Activated CD4-positive, alpha-beta memory T cell treated with anti-CD3 and anti-CD28 coated beads for 36 hours (primary cell): ENCODE data around the gene BRAT1. TPM values are rescaled to one million over a fixed set of nuclear protein-coding genes. Genes with fewer than 3 reads are reported as not detected.

Source experiments
- CTCF ChIA-PET: fragments of 350-600 bp; sonication (Branson Sonifier 250); formaldehyde crosslinking; loops from one replicate; lab custom pipeline; 2021; ENCODE audit warnings: antibody characterized with exemption, inconsistent platforms; lab: Charles Lee
- POLR2A ChIA-PET: fragments of 350-600 bp; sonication (Branson Sonifier 250); formaldehyde crosslinking; loops from one replicate; lab custom pipeline; 2021; ENCODE audit warnings: antibody characterized with exemption; lab: Charles Lee
- DNase-seq: peaks from one replicate; pipeline ENCODE4 v3.0.0-alpha.2; 2020
- H3K27ac Mint-ChIP-seq: one replicate; pipeline ENCODE4 v1.8.0; 2021; ENCODE audit warnings: mixed read lengths
- H3K27me3 Mint-ChIP-seq: one replicate; pipeline ENCODE4 v1.8.0; 2021; ENCODE audit warnings: mixed read lengths
- H3K36me3 Mint-ChIP-seq: one replicate; pipeline ENCODE4 v1.8.0; 2021; ENCODE audit warnings: mixed read lengths
- H3K4me1 Mint-ChIP-seq: one replicate; pipeline ENCODE4 v1.8.0; 2021; ENCODE audit warnings: low read depth, mixed read lengths
- H3K4me3 Mint-ChIP-seq: one replicate; pipeline ENCODE4 v1.8.0; 2021; ENCODE audit warnings: mild to moderate bottlenecking, mixed read lengths
- H3K9me3 Mint-ChIP-seq: one replicate; pipeline ENCODE4 v1.8.0; 2021; ENCODE audit warnings: mixed read lengths
- intact Hi-C: fragments of 100-400 bp; cut with micrococcal nuclease; formaldehyde crosslinking; loops from one replicate; pipeline ENCODE4 v1.15.1; 2023
- microRNA-seq: library from miRNA; unstranded; fragments of <30 nt; microRNA quantifications from one replicate; pipeline ENCODE4 v1.2.0, GENCODE V29; 2022; ENCODE audit warnings: borderline number of aligned reads, borderline microRNAs expressed, borderline replicate concordance
- total RNA-seq, 2 experiments: library from RNA; stranded (reverse); gene quantifications; one replicate each; pipeline ENCODE4 v1.2.3, GENCODE V29; 2021

BRAT1 gene
- total RNA-seq, 2 experiments from 2014 or later = 33.5 to 33.6 TPM

DNA sequence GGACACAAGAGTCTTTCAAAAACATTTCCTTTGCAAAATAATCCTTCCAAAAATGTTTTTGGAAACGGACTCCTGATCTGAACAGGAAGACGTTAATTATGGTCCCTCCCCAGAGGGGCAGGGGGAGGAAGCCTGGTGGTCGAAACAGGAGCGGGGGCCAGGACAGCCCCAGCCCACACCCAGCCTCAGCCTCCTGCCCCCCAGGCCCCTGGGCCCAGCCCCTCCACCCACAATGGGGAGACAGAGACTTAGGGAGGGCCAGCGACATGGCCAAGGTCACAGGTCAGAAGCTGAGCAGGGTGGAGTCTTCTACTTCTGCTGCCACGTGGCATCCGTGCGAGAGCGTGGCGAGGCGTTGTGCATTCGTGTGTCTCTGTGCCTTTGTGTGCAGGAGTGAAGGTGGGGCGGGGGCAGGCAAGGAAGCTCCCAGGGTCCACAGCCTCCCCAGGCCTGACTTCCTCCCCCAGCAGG is 65.1 kb downstream of the BRAT1 start:
- Mint-ChIP-seq H3K36me3 (no peaks in the 10 kb centered on the region), H3K27me3 (peaks cover 4% of the 10 kb centered on the region), H3K4me3 (no peak overlapping the region), H3K27ac (no peak overlapping the region), H3K9me3 (no peaks in the 10 kb centered on the region), H3K4me1 (no peaks in the 10 kb centered on the region)
- no peak for DNase-seq
- intact Hi-C loops = no loop called here
- POLR2A ChIA-PET = no interaction called here
- CTCF ChIA-PET = interaction anchor here (1.1 kb wide), 1 partner anchor 22 kb away, joined by 4 read pairs; no protein-coding TSS in a partner anchor

DNA sequence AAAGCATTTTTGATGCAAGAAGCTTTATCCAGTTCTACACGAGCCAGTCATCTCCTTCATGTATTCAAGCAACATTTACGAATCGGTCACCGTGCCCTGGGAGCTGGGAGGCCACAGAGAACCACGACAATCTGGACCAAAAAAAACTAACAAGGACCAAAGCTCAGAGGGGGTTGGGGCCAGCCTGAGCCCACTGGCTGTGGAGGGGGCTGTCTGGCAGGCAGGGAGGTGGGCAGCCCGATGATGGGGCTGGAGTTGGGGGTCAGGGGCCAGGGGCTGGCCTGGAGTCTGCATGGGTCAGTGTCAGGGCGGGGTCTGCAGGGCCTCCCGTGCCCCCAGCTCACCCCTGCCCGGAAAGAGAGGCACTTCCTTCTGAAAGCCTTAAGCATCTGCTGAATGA is 66.6 kb downstream of the BRAT1 start:
- ChIA-PET CTCF (interaction anchor here (1.9 kb wide), 1 partner anchor 19 kb away, joined by 8 read pairs; no protein-coding TSS in a partner anchor), POLR2A (no interaction called here)
- no peak for DNase-seq
- intact Hi-C loops = no loop called here
- H3K27ac Mint-ChIP-seq = no peak overlapping the region
- H3K9me3 Mint-ChIP-seq = no peaks in the 10 kb centered on the region
- H3K36me3 Mint-ChIP-seq = no peaks in the 10 kb centered on the region
- no peak overlapping the region for H3K4me3 Mint-ChIP-seq
- peaks cover 3% of the 10 kb centered on the region for H3K27me3 Mint-ChIP-seq
- H3K4me1 Mint-ChIP-seq = no peaks in the 10 kb centered on the region

DNA sequence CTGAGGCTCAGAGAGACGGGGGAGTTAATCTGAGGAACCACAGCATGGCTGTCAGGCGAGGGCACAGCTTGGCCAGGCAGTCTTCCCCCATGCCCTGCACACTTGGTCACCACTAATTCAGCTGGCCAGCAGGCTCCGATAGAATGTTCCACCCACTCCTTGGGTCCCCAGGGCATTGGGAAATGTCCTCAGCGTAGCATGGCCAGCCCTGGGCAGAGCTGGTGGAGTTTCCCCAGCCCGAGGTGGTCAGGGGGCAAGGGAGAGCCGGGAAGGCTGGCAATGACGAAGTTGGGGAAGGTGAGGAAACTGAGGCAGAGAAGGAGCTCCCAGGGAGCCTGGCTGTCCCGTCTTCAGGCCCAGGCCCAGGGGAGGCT is 67.1 kb downstream of the BRAT1 start:
- intact Hi-C loops = no loop called here
- Mint-ChIP-seq H3K27ac (no peak overlapping the region), H3K4me3 (no peak overlapping the region), H3K27me3 (peaks cover 3% of the 10 kb centered on the region), H3K36me3 (no peaks in the 10 kb centered on the region), H3K4me1 (no peaks in the 10 kb centered on the region), H3K9me3 (no peaks in the 10 kb centered on the region)
- no peak for DNase-seq
- ChIA-PET CTCF (interaction anchor here (1.9 kb wide), 1 partner anchor 19 kb away, joined by 8 read pairs; no protein-coding TSS in a partner anchor), POLR2A (no interaction called here)

Small RNAs within 50 kb of the gene (microRNA-seq; reads per million reads assigned to microRNA genes)
- gene MIR4648 = not detected

Other genes with a start within 250 kb of the BRAT1 start
- 10 to 100 TPM; 35.4 to 40.2 TPM for gene SNX8, start 241.1 kb downstream of the BRAT1 start, total RNA-seq
- 100 to 1,000 TPM; 179 to 182 TPM for gene EIF3B, start 200.7 kb downstream of the BRAT1 start, total RNA-seq
- gene CHST12, start 151.9 kb downstream of the BRAT1 start, total RNA-seq = 1 to 10 TPM; 3.7 to 3.9 TPM
- not detected for gene GRIFIN, start 79.1 kb downstream of the BRAT1 start, total RNA-seq
- gene LFNG, start 35.8 kb downstream of the BRAT1 start, total RNA-seq = 10 to 100 TPM; 33.0 to 33.1 TPM
- gene IQCE, start 3.5 kb upstream of the BRAT1 start, total RNA-seq = 10 to 100 TPM in 1 of 2 experiments, 1 to 10 TPM in 1; 8.5 to 10.7 TPM
- gene TTYH3, start 76.5 kb upstream of the BRAT1 start, total RNA-seq = 10 to 100 TPM; 13.5 to 14.8 TPM
- under 1 TPM; 0.83 to 0.94 TPM for gene AMZ1, start 132.7 kb upstream of the BRAT1 start, total RNA-seq